ENCODE data around the gene SELENOF. TPM values are rescaled to one million over a fixed set of nuclear protein-coding genes. Genes with fewer than 3 reads are reported as not detected.

Gene SELENOF
- total RNA-seq, 2 donors from 2014 or later, result 68.8 to 94.0 TPM

- TF ChIP-seq, protein P1, sequence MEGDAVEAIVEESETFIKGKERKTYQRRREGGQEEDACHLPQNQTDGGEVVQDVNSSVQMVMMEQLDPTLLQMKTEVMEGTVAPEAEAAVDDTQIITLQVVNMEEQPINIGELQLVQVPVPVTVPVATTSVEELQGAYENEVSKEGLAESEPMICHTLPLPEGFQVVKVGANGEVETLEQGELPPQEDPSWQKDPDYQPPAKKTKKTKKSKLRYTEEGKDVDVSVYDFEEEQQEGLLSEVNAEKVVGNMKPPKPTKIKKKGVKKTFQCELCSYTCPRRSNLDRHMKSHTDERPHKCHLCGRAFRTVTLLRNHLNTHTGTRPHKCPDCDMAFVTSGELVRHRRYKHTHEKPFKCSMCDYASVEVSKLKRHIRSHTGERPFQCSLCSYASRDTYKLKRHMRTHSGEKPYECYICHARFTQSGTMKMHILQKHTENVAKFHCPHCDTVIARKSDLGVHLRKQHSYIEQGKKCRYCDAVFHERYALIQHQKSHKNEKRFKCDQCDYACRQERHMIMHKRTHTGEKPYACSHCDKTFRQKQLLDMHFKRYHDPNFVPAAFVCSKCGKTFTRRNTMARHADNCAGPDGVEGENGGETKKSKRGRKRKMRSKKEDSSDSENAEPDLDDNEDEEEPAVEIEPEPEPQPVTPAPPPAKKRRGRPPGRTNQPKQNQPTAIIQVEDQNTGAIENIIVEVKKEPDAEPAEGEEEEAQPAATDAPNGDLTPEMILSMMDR (IDR thresholded peaks at IDR 0.05), result no peak
- Histone ChIP-seq H3K4me1 (ENCODE audit: control insufficient read depth in 1 of 2, low read depth in 2 of 2) (no peaks in the 10 kb centered on the region), H3K27ac (no peak overlapping the region), H3K36me3 (no peaks in the 10 kb centered on the region), H3K9me3 (no peaks in the 10 kb centered on the region), H3K4me3 (no peak overlapping the region), H3K27me3 (replicated peaks; ENCODE audit: insufficient read depth) (no peaks in the 10 kb centered on the region)
- DNase-seq (ENCODE audit: low spot score), result no peak
- no peak for ATAC-seq (ENCODE audit: insufficient number of reproducible peaks, low FRiP score, low read depth)
Observed at GRCh38 chr1:86852782-86853408, 61.0 kb downstream of the SELENOF start.

- Histone ChIP-seq H3K27ac (no peak overlapping the region), H3K27me3 (replicated peaks; ENCODE audit: insufficient read depth) (no peaks in the 10 kb centered on the region), H3K4me3 (no peak overlapping the region), H3K36me3 (no peaks in the 10 kb centered on the region), H3K4me1 (ENCODE audit: control insufficient read depth in 1 of 2, low read depth in 2 of 2) (no peaks in the 10 kb centered on the region), H3K9me3 (no peaks in the 10 kb centered on the region)
- ATAC-seq (ENCODE audit: insufficient number of reproducible peaks, low FRiP score, low read depth) (no peak), DNase-seq (ENCODE audit: low spot score) (no peak)
- TF ChIP-seq, protein P1 (IDR thresholded peaks at IDR 0.05), result no peak
Observed at GRCh38 chr1:86852289-86852688, 61.6 kb downstream of the SELENOF start.

DNA sequence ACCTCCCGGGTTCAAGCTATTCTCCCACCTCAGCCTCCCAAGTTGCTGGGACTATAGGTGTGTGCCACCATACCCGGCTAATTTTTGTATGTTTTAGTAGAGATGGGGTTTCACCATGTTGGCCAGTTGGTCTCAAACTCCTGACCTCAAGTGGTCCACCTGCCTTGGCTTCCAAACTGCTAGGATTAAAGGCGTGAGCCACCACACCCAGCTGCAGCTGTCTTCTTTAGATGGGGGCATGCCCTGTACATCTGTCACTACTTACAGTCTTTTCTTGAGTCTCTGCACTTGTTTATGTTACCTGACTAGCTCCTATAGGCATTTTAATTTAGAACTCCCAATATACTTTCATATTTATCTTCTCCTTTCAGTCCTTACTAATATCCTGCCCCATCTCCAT, 64.2 kb downstream of the SELENOF start:
- no peaks in the 10 kb centered on the region for H3K4me1 ChIP-seq (ENCODE audit: control insufficient read depth in 1 of 2, low read depth in 2 of 2)
- H3K27me3 ChIP-seq (replicated peaks; ENCODE audit: insufficient read depth), result no peaks in the 10 kb centered on the region
- ATAC-seq (ENCODE audit: insufficient number of reproducible peaks, low FRiP score, low read depth) (no peak), DNase-seq (ENCODE audit: low spot score) (no peak)
- no peak overlapping the region for H3K4me3 ChIP-seq
- TF ChIP-seq, protein P1 (IDR thresholded peaks at IDR 0.05), result no peak
- no peaks in the 10 kb centered on the region for H3K9me3 ChIP-seq
- H3K36me3 ChIP-seq, result no peaks in the 10 kb centered on the region
- H3K27ac ChIP-seq, result no peak overlapping the region

- H3K4me3 ChIP-seq, result no peak overlapping the region
- ATAC-seq (ENCODE audit: insufficient number of reproducible peaks, low FRiP score, low read depth), result no peak
- H3K27ac ChIP-seq, result no peak overlapping the region
- no peaks in the 10 kb centered on the region for H3K36me3 ChIP-seq
- H3K27me3 ChIP-seq (replicated peaks; ENCODE audit: insufficient read depth), result no peaks in the 10 kb centered on the region
- H3K9me3 ChIP-seq, result no peaks in the 10 kb centered on the region
- no peaks in the 10 kb centered on the region for H3K4me1 ChIP-seq (ENCODE audit: control insufficient read depth in 1 of 2, low read depth in 2 of 2)
- DNase-seq (ENCODE audit: low spot score), result no peak
- TF ChIP-seq, protein P1 (IDR thresholded peaks at IDR 0.05), result no peak
Observed at GRCh38 chr1:86848654-86849053, 65.3 kb downstream of the SELENOF start.

- H3K9me3 ChIP-seq, result no peaks in the 10 kb centered on the region
- H3K27me3 ChIP-seq (replicated peaks; ENCODE audit: insufficient read depth), result no peaks in the 10 kb centered on the region
- ATAC-seq (ENCODE audit: insufficient number of reproducible peaks, low FRiP score, low read depth), result no peak
- H3K4me1 ChIP-seq (ENCODE audit: control insufficient read depth in 1 of 2, low read depth in 2 of 2), result no peaks in the 10 kb centered on the region
- no peak for DNase-seq (ENCODE audit: low spot score)
- TF ChIP-seq, protein P1 (IDR thresholded peaks at IDR 0.05), result no peak
- H3K27ac ChIP-seq, result no peak overlapping the region
- no peak overlapping the region for H3K4me3 ChIP-seq
- H3K36me3 ChIP-seq, result no peaks in the 10 kb centered on the region
Observed at GRCh38 chr1:86846164-86846647, 67.7 kb downstream of the SELENOF start.

All from thoracic aorta (tissue), 2 donors.